Esophagus squamous epithelium (tissue), 4 donors: ENCODE data around the gene IPMK.

Experiments
- CTCF ChIP-seq, 6 experiments: fragments of 450-650 bp in 4 of 6; fragments of 200-600 bp in 2 of 6; sonication (generic) in 2 of 6; IDR thresholded peaks; one replicate each; pipeline ENCODE4 v1.5.1; 2016 to 2019; ENCODE audit warnings: antibody characterized with exemption in 6 of 6, mild to moderate bottlenecking in 4 of 6, moderate library complexity in 4 of 6
- POLR2A ChIP-seq, 4 donors: fragments of 450-650 bp; IDR thresholded peaks; one replicate each; pipeline ENCODE4 v1.6.1; 2017; ENCODE audit warnings: antibody characterized with exemption in 4 of 4, mild to moderate bottlenecking in 4 of 4, moderate library complexity in 3 of 4

- TF ChIP-seq CTCF (IDR thresholded peaks at IDR 0.05) (no peak), POLR2A (IDR thresholded peaks at IDR 0.05) (no peak)
Measured at GRCh38 chr10:58237014-58237834, 30.5 kb downstream of the IPMK start.
